Esophagus muscularis mucosa (tissue), 3 donors: Measurements from ENCODE around the gene KRTAP9-8.

Source experiments
- CTCF ChIP-seq, 3 experiments: fragments of 200-600 bp in 2 of 3; fragments of 450-650 bp in 1 of 3; sonication (generic) in 2 of 3; IDR thresholded peaks; one replicate each; pipeline ENCODE4 v1.5.1; 2017 to 2019; ENCODE audit warnings: antibody characterized with exemption in 3 of 3, mild to moderate bottlenecking in 2 of 3, moderate library complexity in 1 of 3
- POLR2AphosphoS5 ChIP-seq, 2 donors: sonication (generic); formaldehyde crosslinking; IDR thresholded peaks; one replicate each; pipeline ENCODE4 v1.6.1; 2017; ENCODE audit warnings: antibody characterized with exemption in 2 of 2

GRCh38 chr17:41265078-41265477, 27.3 kb downstream of the KRTAP9-8 start, which contains the start of gene KRTAP9-6:
- no peak for TF ChIP-seq CTCF (IDR thresholded peaks at IDR 0.05)
- TF ChIP-seq POLR2AphosphoS5 (IDR thresholded peaks at IDR 0.05), result no peak
